RWPE1 (cell line): ENCODE results near the gene SMARCC1.

Experiments used
- CTCF ChIA-PET: fragments of 350-600 bp; sonication (Branson Sonifier 250); formaldehyde crosslinking; extraction: SDS; loops from one replicate; lab custom pipeline; 2021; lab: Yijun Ruan, JAX
- POLR2A ChIA-PET: fragments of 400-600 bp; formaldehyde crosslinking; extraction: SDS; loops from one replicate; lab custom pipeline; 2020; ENCODE audit warnings: antibody characterized with exemption; ENCODE audit not compliant: low non-redundant PET; lab: Yijun Ruan, JAX
- DNase-seq: peaks from one replicate; pipeline ENCODE4 v3.0.0; 2012; ENCODE audit warnings: low spot score
- H3K27ac ChIP-seq: fragments of 450-650 bp; 2 replicates; pipeline ENCODE4 v1.5.1; 2017
- TF ChIP-seq, protein P1 (sequence below): fragments of 450-650 bp; conservative IDR thresholded peaks from 2 replicates; pipeline ENCODE4 v1.5.1; 2017; ENCODE audit warnings: low read depth, mild to moderate bottlenecking

Gene SMARCC1

DNA sequence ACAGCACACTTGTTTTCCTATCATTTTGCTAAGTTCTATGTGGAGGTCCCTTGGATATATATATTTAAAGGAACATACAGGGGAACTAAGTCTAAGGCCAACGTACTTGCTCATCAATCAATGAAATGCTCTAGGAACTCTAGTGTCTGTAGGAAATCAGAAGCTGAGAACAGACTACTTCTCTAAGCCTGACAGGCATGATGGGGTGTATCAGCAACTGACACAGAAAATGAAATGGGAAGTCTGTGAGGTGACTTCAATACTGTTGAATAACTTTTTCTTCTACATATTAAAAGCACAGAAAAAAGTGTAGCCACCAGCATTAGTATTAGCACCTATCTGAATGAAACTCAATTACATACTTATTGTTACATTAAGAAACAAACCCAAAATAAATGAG is 146.2 kb downstream of the SMARCC1 start:
- H3K27ac ChIP-seq: no peak overlapping the region
- DNase-seq: no peak
- TF ChIP-seq, protein P1, sequence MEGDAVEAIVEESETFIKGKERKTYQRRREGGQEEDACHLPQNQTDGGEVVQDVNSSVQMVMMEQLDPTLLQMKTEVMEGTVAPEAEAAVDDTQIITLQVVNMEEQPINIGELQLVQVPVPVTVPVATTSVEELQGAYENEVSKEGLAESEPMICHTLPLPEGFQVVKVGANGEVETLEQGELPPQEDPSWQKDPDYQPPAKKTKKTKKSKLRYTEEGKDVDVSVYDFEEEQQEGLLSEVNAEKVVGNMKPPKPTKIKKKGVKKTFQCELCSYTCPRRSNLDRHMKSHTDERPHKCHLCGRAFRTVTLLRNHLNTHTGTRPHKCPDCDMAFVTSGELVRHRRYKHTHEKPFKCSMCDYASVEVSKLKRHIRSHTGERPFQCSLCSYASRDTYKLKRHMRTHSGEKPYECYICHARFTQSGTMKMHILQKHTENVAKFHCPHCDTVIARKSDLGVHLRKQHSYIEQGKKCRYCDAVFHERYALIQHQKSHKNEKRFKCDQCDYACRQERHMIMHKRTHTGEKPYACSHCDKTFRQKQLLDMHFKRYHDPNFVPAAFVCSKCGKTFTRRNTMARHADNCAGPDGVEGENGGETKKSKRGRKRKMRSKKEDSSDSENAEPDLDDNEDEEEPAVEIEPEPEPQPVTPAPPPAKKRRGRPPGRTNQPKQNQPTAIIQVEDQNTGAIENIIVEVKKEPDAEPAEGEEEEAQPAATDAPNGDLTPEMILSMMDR: no peak
- CTCF ChIA-PET: interaction anchor here (0.6 kb wide), 1 partner anchor 8 kb away, joined by 4 read pairs; no protein-coding TSS in a partner anchor
- POLR2A ChIA-PET: no interaction called here

DNA sequence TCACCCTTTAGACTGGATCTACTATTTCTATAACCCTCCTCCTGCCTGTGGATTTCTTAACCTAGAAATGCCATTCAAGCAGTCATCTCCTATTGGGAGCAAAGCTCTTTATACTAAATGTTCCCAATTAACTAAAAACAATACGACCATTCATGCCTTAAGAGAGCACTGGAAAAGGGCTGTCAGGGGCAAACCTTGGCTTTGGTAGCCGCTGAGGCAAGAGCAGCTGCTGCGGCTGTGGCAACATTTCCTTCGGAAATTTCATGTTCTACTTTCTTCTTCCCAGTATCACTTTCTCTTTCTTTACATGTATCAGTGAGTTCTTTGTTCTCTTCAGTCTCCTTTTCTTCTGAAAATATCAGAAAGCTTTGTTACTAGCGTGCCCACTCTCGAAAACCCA is 146.7 kb downstream of the SMARCC1 start:
- ChIA-PET CTCF (no interaction called here), POLR2A (no interaction called here)
- TF ChIP-seq, protein P1: no peak
- DNase-seq: no peak
- no peak overlapping the region for H3K27ac ChIP-seq

DNA sequence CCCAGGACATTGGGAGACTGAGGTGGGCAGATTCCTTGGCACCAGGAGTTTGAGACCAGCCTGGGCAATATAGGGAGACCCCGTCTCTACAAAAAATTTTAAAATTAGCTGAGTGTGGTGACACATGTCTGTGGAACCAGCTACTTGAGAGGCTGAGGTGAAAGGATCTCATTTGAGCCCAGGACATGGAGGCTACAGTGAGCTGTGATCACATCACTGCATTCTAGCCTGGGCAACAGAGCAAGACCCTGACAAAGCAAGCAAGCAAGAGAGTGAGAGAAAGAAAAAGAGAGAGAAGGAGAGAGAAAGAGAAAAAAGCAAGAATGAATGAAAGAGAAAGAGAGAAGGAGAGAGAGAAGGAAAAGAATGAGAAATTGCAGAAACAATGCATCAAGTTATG is 150.9 kb downstream of the SMARCC1 start:
- TF ChIP-seq, protein P1: no peak
- ChIA-PET CTCF (no interaction called here), POLR2A (interaction anchor here (0.6 kb wide), 1 partner anchor 91 kb away, joined by 4 read pairs; no protein-coding TSS in a partner anchor)
- DNase-seq: no peak
- H3K27ac ChIP-seq: no peak overlapping the region

DNA sequence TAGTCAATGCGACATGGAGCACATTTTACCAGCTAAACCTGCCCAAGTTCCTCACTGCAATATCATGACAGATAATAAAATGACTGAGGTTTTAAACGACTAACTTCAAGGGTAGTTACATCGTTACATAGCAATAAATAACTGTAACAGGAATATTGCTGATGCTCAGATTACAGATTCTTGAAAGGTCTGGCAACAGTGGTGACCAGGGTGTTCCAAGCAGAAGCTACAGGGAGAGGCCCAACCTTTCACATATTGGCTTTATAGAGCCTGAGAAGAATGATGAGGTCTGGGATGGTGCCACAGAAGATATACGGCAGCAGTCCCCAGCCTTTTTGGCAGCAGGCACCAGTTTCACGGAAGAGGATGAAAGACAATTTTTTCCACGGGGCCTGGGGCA is 151.9 kb downstream of the SMARCC1 start:
- DNase-seq: no peak
- CTCF ChIA-PET: no interaction called here
- POLR2A ChIA-PET: no interaction called here
- TF ChIP-seq, protein P1: no peak
- H3K27ac ChIP-seq: no peak overlapping the region

DNA sequence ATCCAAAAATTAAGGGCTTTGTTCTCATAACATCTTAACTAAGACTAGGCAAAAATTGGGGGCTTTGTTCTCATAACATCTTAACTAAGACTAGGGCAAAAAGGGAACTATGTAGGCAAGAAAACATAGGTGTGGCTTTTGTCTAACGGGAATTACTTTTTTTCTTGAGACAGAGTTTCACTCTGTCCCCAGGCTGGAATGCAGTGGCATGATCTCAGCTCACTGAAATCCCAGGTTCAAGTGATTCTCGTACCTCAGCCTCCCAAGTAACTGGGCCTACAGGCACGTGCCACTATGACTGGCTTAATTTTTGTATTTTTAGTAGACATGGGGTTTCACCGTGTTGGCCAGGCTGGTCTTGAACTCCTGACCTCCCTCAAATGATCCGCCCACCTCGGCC is 153.3 kb downstream of the SMARCC1 start:
- ChIA-PET CTCF (interaction anchor here (0.6 to 1.4 kb wide), 3 partner anchors 22 to 36 kb away, joined by 3 to 4 read pairs (median 4); no protein-coding TSS in a partner anchor), POLR2A (no interaction called here)

DNA sequence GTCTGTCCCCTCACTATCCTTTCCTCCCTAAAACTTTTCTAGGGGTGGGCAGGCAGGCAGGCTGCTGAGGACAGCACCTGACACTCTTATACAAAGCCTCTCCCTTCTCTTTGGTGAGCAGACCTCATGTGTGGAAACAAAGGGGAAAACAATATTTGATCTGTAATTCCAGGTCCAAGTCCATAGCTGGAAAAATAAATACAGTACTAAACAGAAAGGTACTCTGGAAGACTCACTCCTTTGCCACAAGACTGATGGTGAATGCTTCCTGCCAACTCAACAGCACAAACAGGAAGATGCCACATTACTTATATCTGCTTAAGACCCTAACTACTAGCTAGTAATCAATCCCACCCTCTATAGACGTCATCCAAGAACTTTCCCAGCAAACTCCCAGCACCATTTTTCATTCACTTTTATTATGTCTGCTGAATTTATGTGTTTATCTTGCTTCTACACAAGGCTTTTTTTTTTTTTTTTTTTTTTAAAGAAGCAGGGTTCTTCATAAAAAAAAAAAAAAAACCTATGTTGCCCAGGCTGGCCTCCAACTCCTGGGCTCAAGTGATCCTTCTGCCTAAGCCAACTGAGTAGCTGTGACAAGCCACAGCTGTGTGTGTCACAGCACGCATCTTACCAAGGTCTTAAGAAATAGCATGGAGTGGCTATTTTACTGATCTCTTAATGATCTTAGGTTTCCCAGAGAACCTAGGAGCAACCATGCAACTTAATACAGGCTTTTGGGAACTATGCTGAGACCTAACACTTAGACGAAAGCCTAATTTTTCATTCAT is 158.8 kb downstream of the SMARCC1 start:
- DNase-seq: no peak
- TF ChIP-seq, protein P1: no peak
- CTCF ChIA-PET: no interaction called here
- POLR2A ChIA-PET: no interaction called here
- no peak overlapping the region for H3K27ac ChIP-seq

More for the DNA sequence above, 153.3 kb downstream of the SMARCC1 start:
- no peak overlapping the region for H3K27ac ChIP-seq
- DNase-seq: no peak
- TF ChIP-seq, protein P1: no peak
